Stimulated activated naive B cell treated with anti-CD40 and anti-IgM and Interleukin-4, amounts not matched to agents 10 μg/mL and 1 μg/mL and 100 μg/mL, for 72 hours (primary cell): ENCODE data around the gene CDH6.

ENCODE experiments used
- ATAC-seq, 2 donors: fragments of 150-1000 bp; cut with Tn5 transposase; replicated peaks; 2 replicates each; pipeline ENCODE4 v1.10.0; 2021; ENCODE audit warnings: moderate library complexity in 1 of 2
- DNase-seq: peaks from one replicate; pipeline ENCODE4 v3.0.0; 2021
- H3K27ac Mint-ChIP-seq: one replicate; pipeline ENCODE4 v1.8.0; 2022; ENCODE audit warnings: mild to moderate bottlenecking, mixed read lengths
- H3K27me3 Mint-ChIP-seq, 2 donors: one replicate each; pipeline ENCODE4 v1.8.0; 2022; ENCODE audit warnings: mixed read lengths in 2 of 2
- H3K36me3 Mint-ChIP-seq, 2 donors: one replicate each; pipeline ENCODE4 v1.8.0; 2022; ENCODE audit warnings: mixed read lengths in 2 of 2, mild to moderate bottlenecking in 1 of 2
- H3K4me1 Mint-ChIP-seq, 2 donors: one replicate each; pipeline ENCODE4 v1.8.0; 2022; ENCODE audit warnings: mixed read lengths in 2 of 2, mild to moderate bottlenecking in 1 of 2
- H3K4me3 Mint-ChIP-seq, 2 donors: one replicate each; pipeline ENCODE4 v1.8.0; 2022; ENCODE audit warnings: mild to moderate bottlenecking in 2 of 2, mixed read lengths in 2 of 2, moderate library complexity in 1 of 2
- H3K9me3 Mint-ChIP-seq, 2 donors: one replicate each; pipeline ENCODE4 v1.8.0; 2022; ENCODE audit warnings: mixed read lengths in 2 of 2, mild to moderate bottlenecking in 1 of 2

CDH6 gene

GRCh38 chr5:31247381-31247780 is 53.9 kb downstream of the CDH6 start:
- no peaks in the 10 kb centered on the region for H3K27me3 Mint-ChIP-seq
- ATAC-seq (no peak), DNase-seq (no peak)
- no peaks in the 10 kb centered on the region for H3K4me1 Mint-ChIP-seq
- H3K36me3 Mint-ChIP-seq: no peaks in the 10 kb centered on the region
- no peak overlapping the region for H3K27ac Mint-ChIP-seq
- H3K9me3 Mint-ChIP-seq: no peaks in the 10 kb centered on the region
- H3K4me3 Mint-ChIP-seq: no peak overlapping the region

- Mint-ChIP-seq H3K36me3 (no peaks in the 10 kb centered on the region), H3K27ac (no peak overlapping the region), H3K27me3 (no peaks in the 10 kb centered on the region), H3K4me1 (no peaks in the 10 kb centered on the region), H3K9me3 (peaks cover 3 to 6% of the 10 kb centered on the region in 2 donors), H3K4me3 (no peak overlapping the region)
- no peak for DNase-seq
- ATAC-seq: peak in 1 of 2 donors; percentile 14
These were observed 56.7 kb downstream of the CDH6 start for GRCh38 chr5:31250201-31250600.

- no peak for ATAC-seq
- peaks cover 3 to 6% of the 10 kb centered on the region in 2 donors for H3K9me3 Mint-ChIP-seq
- no peak for DNase-seq
- no peaks in the 10 kb centered on the region for H3K4me1 Mint-ChIP-seq
- no peak overlapping the region for H3K4me3 Mint-ChIP-seq
- H3K27ac Mint-ChIP-seq: no peak overlapping the region
- H3K27me3 Mint-ChIP-seq: no peaks in the 10 kb centered on the region
- no peaks in the 10 kb centered on the region for H3K36me3 Mint-ChIP-seq
These were observed 57.5 kb downstream of the CDH6 start for GRCh38 chr5:31251032-31251431.

DNA sequence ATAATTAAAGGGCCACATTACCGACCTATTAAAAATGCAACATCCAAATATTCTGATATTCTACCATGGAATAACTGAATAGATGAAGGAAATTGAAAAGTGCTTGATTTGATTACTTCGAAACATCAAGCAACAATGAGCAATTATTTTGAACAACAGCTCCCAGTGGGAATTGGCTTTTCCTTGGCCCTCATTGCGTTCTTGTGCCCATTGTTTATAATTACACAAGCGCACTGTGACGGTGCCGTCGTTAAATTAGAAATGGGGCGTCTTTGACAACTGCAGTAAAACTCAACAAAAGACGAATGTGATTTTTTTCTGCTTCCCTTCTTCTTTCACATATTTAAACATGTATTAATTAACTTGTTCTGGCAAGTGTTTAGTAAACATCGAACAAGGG is 61.6 kb downstream of the CDH6 start:
- H3K36me3 Mint-ChIP-seq: no peaks in the 10 kb centered on the region
- ATAC-seq (no peak), DNase-seq (no peak)
- peaks cover 6 to 10% of the 10 kb centered on the region in 2 donors for H3K9me3 Mint-ChIP-seq
- no peaks in the 10 kb centered on the region for H3K27me3 Mint-ChIP-seq
- no peak overlapping the region for H3K4me3 Mint-ChIP-seq
- no peaks in the 10 kb centered on the region for H3K4me1 Mint-ChIP-seq
- no peak overlapping the region for H3K27ac Mint-ChIP-seq

- ATAC-seq: no peak
- Mint-ChIP-seq H3K27me3 (no peaks in the 10 kb centered on the region), H3K9me3 (no peaks in the 10 kb centered on the region), H3K36me3 (no peaks in the 10 kb centered on the region), H3K27ac (no peak overlapping the region), H3K4me1 (no peaks in the 10 kb centered on the region), H3K4me3 (no peak overlapping the region)
- no peak for DNase-seq
These were observed 74.8 kb downstream of the CDH6 start for GRCh38 chr5:31268256-31268655.

GRCh38 chr5:31268686-31269085 is 75.2 kb downstream of the CDH6 start:
- Mint-ChIP-seq H3K4me3 (no peak overlapping the region), H3K4me1 (no peaks in the 10 kb centered on the region), H3K27me3 (no peaks in the 10 kb centered on the region), H3K36me3 (no peaks in the 10 kb centered on the region), H3K27ac (no peak overlapping the region), H3K9me3 (no peaks in the 10 kb centered on the region)
- DNase-seq (no peak), ATAC-seq (no peak)

DNA sequence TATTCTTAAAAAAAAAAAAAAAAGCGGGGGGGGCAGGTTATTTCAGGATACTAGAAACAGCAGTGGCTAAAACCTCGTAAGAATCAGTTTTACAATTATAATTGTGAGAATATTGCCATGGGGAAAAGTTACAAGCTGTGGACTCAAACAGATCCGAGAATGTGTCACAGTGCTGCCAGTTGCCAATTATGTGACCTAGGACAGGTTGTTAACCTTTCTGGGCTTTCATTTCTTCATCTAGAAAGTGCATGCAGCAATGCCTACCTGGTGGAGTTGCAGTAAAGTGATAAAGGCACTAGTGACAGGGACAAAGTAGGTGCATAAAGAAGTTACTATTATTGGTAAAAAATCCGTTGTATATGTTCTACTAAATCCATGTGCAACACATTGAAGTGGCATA is 75.8 kb downstream of the CDH6 start:
- ATAC-seq (no peak), DNase-seq (no peak)
- Mint-ChIP-seq H3K27me3 (no peaks in the 10 kb centered on the region), H3K9me3 (no peaks in the 10 kb centered on the region), H3K4me1 (no peaks in the 10 kb centered on the region), H3K27ac (no peak overlapping the region), H3K36me3 (no peaks in the 10 kb centered on the region), H3K4me3 (no peak overlapping the region)

GRCh38 chr5:31270396-31270795 is 76.9 kb downstream of the CDH6 start:
- ATAC-seq (no peak), DNase-seq (no peak)
- Mint-ChIP-seq H3K9me3 (no peaks in the 10 kb centered on the region), H3K27ac (no peak overlapping the region), H3K4me1 (no peaks in the 10 kb centered on the region), H3K27me3 (no peaks in the 10 kb centered on the region), H3K4me3 (no peak overlapping the region), H3K36me3 (no peaks in the 10 kb centered on the region)

DNA sequence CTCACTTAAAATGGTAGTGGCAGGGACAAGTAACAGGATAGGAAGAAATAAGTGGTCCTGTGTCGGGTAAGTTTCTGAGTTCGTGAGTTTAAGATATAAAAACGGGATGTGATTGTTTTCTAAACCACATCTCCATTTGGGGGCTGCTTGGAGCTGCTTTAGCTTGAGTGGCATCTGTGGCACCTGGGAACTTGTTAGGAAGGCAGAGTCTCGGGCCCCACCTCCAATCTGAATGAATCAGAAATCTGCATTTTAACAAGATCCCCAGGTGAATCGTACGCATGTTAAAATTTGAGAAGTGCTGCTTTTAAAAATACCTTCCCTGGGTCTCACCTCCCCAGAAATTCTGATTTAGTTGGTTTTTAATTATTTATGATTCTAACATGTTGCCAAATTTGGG is 78.1 kb downstream of the CDH6 start:
- no peak for ATAC-seq
- Mint-ChIP-seq H3K4me3 (no peak overlapping the region), H3K27me3 (no peaks in the 10 kb centered on the region), H3K9me3 (peaks cover 0 to 1% of the 10 kb centered on the region in 2 donors), H3K36me3 (no peaks in the 10 kb centered on the region), H3K27ac (no peak overlapping the region), H3K4me1 (no peaks in the 10 kb centered on the region)
- DNase-seq: no peak

GRCh38 chr5:31273161-31273560 is 79.7 kb downstream of the CDH6 start:
- Mint-ChIP-seq H3K36me3 (no peaks in the 10 kb centered on the region), H3K27ac (no peak overlapping the region), H3K4me3 (no peak overlapping the region), H3K4me1 (no peaks in the 10 kb centered on the region), H3K9me3 (peaks cover 0 to 1% of the 10 kb centered on the region in 2 donors), H3K27me3 (no peaks in the 10 kb centered on the region)
- DNase-seq: no peak
- ATAC-seq: no peak

GRCh38 chr5:31273631-31274378 is 80.3 kb downstream of the CDH6 start:
- Mint-ChIP-seq H3K9me3 (peaks cover 0 to 1% of the 10 kb centered on the region in 2 donors), H3K27ac (no peak overlapping the region), H3K36me3 (no peaks in the 10 kb centered on the region), H3K27me3 (no peaks in the 10 kb centered on the region), H3K4me3 (no peak overlapping the region), H3K4me1 (no peaks in the 10 kb centered on the region)
- ATAC-seq: no peak
- DNase-seq: no peak

DNA sequence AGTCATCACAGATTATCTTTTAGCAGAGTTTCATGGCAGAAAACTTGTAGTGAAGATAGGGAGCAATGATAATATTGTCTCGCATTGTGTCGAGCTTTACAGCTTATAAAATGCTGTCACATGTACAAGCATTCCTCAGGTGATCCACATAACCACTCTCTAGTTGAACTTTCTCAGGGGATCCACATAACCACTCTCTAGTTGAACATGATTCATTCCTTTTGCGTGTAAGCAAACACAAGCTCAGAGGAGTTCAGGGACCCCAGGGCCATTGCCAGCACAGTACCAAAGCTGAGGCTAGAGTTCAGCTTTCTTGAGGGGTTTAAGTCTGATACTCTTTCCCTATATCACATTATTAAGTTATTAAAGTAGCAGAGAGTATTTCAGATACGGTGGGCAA is 86.7 kb downstream of the CDH6 start:
- Mint-ChIP-seq H3K9me3 (peaks cover 0 to 1% of the 10 kb centered on the region in 2 donors), H3K36me3 (no peaks in the 10 kb centered on the region), H3K4me3 (no peak overlapping the region), H3K27ac (no peak overlapping the region), H3K4me1 (no peaks in the 10 kb centered on the region), H3K27me3 (no peaks in the 10 kb centered on the region)
- ATAC-seq (no peak), DNase-seq (no peak)

- Mint-ChIP-seq H3K4me3 (no peak overlapping the region), H3K4me1 (no peaks in the 10 kb centered on the region), H3K27ac (no peak overlapping the region), H3K36me3 (no peaks in the 10 kb centered on the region), H3K27me3 (no peaks in the 10 kb centered on the region), H3K9me3 (no peaks in the 10 kb centered on the region)
- ATAC-seq (no peak), DNase-seq (no peak)
These were observed 89.8 kb downstream of the CDH6 start for GRCh38 chr5:31283326-31283725.

DNA sequence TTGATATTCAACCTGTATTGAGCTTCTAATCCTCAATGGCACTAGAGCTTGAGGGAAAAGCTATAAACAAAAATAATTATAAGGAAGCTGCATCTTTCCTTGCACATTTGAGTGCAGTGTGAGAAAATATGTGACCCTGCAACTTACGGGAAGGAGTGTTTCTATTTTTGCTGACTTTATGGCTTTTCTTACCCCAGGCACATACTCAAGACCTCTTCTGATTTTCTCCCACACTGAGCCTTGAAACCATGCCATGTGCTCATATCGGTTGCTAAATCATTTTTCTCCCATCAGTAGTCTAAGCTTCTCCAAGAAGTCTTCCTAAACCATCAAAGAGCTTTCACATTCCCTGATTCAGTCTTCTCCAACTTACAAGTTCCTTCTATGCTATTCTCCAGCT is 91.5 kb downstream of the CDH6 start:
- DNase-seq (no peak), ATAC-seq (no peak)
- Mint-ChIP-seq H3K9me3 (no peaks in the 10 kb centered on the region), H3K27me3 (no peaks in the 10 kb centered on the region), H3K4me1 (no peaks in the 10 kb centered on the region), H3K36me3 (no peaks in the 10 kb centered on the region), H3K4me3 (no peak overlapping the region), H3K27ac (no peak overlapping the region)

DNA sequence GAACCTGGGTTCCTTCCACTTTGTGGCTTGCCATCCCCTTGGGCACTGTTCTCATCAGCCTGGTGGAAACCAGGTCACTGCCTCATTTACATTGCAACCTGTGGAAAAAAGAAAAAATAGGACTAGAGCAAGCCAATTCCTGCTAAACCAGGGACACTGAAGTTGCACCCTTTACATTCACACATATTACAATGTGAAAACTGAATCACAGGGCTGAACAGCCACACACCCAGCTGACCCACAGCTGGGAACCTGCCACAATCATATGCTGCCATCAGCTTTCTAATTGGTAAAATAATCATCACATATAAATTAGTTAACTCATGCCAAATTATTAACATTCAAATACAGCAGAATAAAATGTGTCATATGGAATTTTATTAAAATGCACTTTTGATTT is 94.5 kb downstream of the CDH6 start:
- Mint-ChIP-seq H3K36me3 (no peaks in the 10 kb centered on the region), H3K9me3 (no peaks in the 10 kb centered on the region), H3K4me1 (no peaks in the 10 kb centered on the region), H3K27me3 (no peaks in the 10 kb centered on the region), H3K27ac (no peak overlapping the region), H3K4me3 (no peak overlapping the region)
- ATAC-seq (no peak), DNase-seq (no peak)

GRCh38 chr5:31289429-31289828 is 95.9 kb downstream of the CDH6 start:
- Mint-ChIP-seq H3K27ac (no peak overlapping the region), H3K36me3 (no peaks in the 10 kb centered on the region)

More at GRCh38 chr5:31289429-31289828, 95.9 kb downstream of the CDH6 start:
- DNase-seq: no peak
- ATAC-seq: no peak
- no peaks in the 10 kb centered on the region for H3K9me3 Mint-ChIP-seq
- H3K4me3 Mint-ChIP-seq: no peak overlapping the region
- no peaks in the 10 kb centered on the region for H3K27me3 Mint-ChIP-seq
- no peaks in the 10 kb centered on the region for H3K4me1 Mint-ChIP-seq
